ENCODE results near the gene DAO. TPM values are rescaled to one million over a fixed set of nuclear protein-coding genes. Genes with fewer than 3 reads are reported as not detected.
"Not testable (repeated sequence)": the region's sequence is repeated elsewhere in the genome, so short reads cannot be mapped to it uniquely, and the experiment has no call there.

The DAO gene
- polyA plus RNA-seq, 4 donors = not detected

GRCh38 chr12:108859141-108859922 lies 20.6 kb upstream of the DAO start:
- not testable (repeated sequence) for DNase-seq; H3K4me3 ChIP-seq (ENCODE audit: low read depth in 1 of 3, low read length in 3 of 3); FAIRE-seq; H3K9me3 ChIP-seq (ENCODE audit: control insufficient read depth in 2 of 2, insufficient read depth in 1 of 2, low read depth in 1 of 2, low read length in 1 of 2); H3K36me3 ChIP-seq (ENCODE audit: control insufficient read depth in 3 of 3, insufficient read depth in 2 of 3, low read depth in 1 of 3, low read length in 3 of 3); H3K27ac ChIP-seq (ENCODE audit: low read depth in 1 of 3, low read length in 2 of 3); H3K27me3 ChIP-seq (ENCODE audit: control insufficient read depth in 3 of 3, insufficient read depth in 3 of 3, low read length in 3 of 3)
- WGBS, 3 donors = 28 to 44% (median 34%) methylated on average over 6 of the region's 6 CpGs
- peaks cover 0 to 17% (median 3%) of the 10 kb centered on the region in 3 donors for H3K4me1 ChIP-seq (ENCODE audit: control insufficient read depth in 3 of 3, insufficient read depth in 2 of 3, low read depth in 1 of 3, low read length in 2 of 3)

- FAIRE-seq = no peak
- Histone ChIP-seq H3K4me3 (ENCODE audit: low read depth in 1 of 3, low read length in 3 of 3) (no peak overlapping the region), H3K9me3 (ENCODE audit: control insufficient read depth in 2 of 2, insufficient read depth in 1 of 2, low read depth in 1 of 2, low read length in 1 of 2) (no peaks in the 10 kb centered on the region), H3K27ac (ENCODE audit: low read depth in 1 of 3, low read length in 2 of 3) (no peak overlapping the region), H3K4me1 (ENCODE audit: control insufficient read depth in 3 of 3, insufficient read depth in 2 of 3, low read depth in 1 of 3, low read length in 2 of 3) (peaks cover 0 to 17% (median 3%) of the 10 kb centered on the region in 3 donors), H3K36me3 (ENCODE audit: control insufficient read depth in 3 of 3, insufficient read depth in 2 of 3, low read depth in 1 of 3, low read length in 3 of 3) (no peaks in the 10 kb centered on the region), H3K27me3 (ENCODE audit: control insufficient read depth in 3 of 3, insufficient read depth in 3 of 3, low read length in 3 of 3) (peaks cover 0 to 8% (median 0%) of the 10 kb centered on the region in 3 donors)
- DNase-seq = no peak
- 82 to 90% (median 83%) methylated on average over 1 of the region's 1 CpG for WGBS, 3 donors
Measured at GRCh38 chr12:108859923-108860291, 20.0 kb upstream of the DAO start.

- 68 to 82% (median 81%) methylated on average over 6 of the region's 6 CpGs for WGBS, 3 donors
- Histone ChIP-seq H3K27me3 (ENCODE audit: control insufficient read depth in 3 of 3, insufficient read depth in 3 of 3, low read length in 3 of 3) (peaks cover 0 to 8% (median 0%) of the 10 kb centered on the region in 3 donors), H3K36me3 (ENCODE audit: control insufficient read depth in 3 of 3, insufficient read depth in 2 of 3, low read depth in 1 of 3, low read length in 3 of 3) (no peaks in the 10 kb centered on the region), H3K4me3 (ENCODE audit: low read depth in 1 of 3, low read length in 3 of 3) (no peak overlapping the region), H3K9me3 (ENCODE audit: control insufficient read depth in 2 of 2, insufficient read depth in 1 of 2, low read depth in 1 of 2, low read length in 1 of 2) (no peaks in the 10 kb centered on the region), H3K27ac (ENCODE audit: low read depth in 1 of 3, low read length in 2 of 3) (no peak overlapping the region), H3K4me1 (ENCODE audit: control insufficient read depth in 3 of 3, insufficient read depth in 2 of 3, low read depth in 1 of 3, low read length in 2 of 3) (peaks cover 0 to 17% (median 3%) of the 10 kb centered on the region in 3 donors)
- FAIRE-seq (no peak), DNase-seq (no peak)
Measured at GRCh38 chr12:108860443-108860842, 19.4 kb upstream of the DAO start.

GRCh38 chr12:108861878-108862587 lies 17.9 kb upstream of the DAO start:
- 71 to 78% (median 73%) methylated on average over 6 of the region's 6 CpGs for WGBS, 3 donors
- Histone ChIP-seq H3K4me1 (ENCODE audit: control insufficient read depth in 3 of 3, insufficient read depth in 2 of 3, low read depth in 1 of 3, low read length in 2 of 3) (peaks cover 0 to 8% (median 3%) of the 10 kb centered on the region in 3 donors), H3K4me3 (ENCODE audit: low read depth in 1 of 3, low read length in 3 of 3) (no peak overlapping the region), H3K27ac (ENCODE audit: low read depth in 1 of 3, low read length in 2 of 3) (no peak overlapping the region), H3K9me3 (ENCODE audit: control insufficient read depth in 2 of 2, insufficient read depth in 1 of 2, low read depth in 1 of 2, low read length in 1 of 2) (no peaks in the 10 kb centered on the region), H3K36me3 (ENCODE audit: control insufficient read depth in 3 of 3, insufficient read depth in 2 of 3, low read depth in 1 of 3, low read length in 3 of 3) (no peaks in the 10 kb centered on the region), H3K27me3 (ENCODE audit: control insufficient read depth in 3 of 3, insufficient read depth in 3 of 3, low read length in 3 of 3) (peaks cover 0 to 8% (median 0%) of the 10 kb centered on the region in 3 donors)
- FAIRE-seq (no peak), DNase-seq (peak in 1 of 2 donors; percentile 40)

- Histone ChIP-seq H3K9me3 (ENCODE audit: control insufficient read depth in 2 of 2, insufficient read depth in 1 of 2, low read depth in 1 of 2, low read length in 1 of 2) (no peaks in the 10 kb centered on the region), H3K4me3 (ENCODE audit: low read depth in 1 of 3, low read length in 3 of 3) (no peak overlapping the region), H3K27ac (ENCODE audit: low read depth in 1 of 3, low read length in 2 of 3) (no peak overlapping the region), H3K4me1 (ENCODE audit: control insufficient read depth in 3 of 3, insufficient read depth in 2 of 3, low read depth in 1 of 3, low read length in 2 of 3) (peaks cover 0 to 8% (median 3%) of the 10 kb centered on the region in 3 donors), H3K36me3 (ENCODE audit: control insufficient read depth in 3 of 3, insufficient read depth in 2 of 3, low read depth in 1 of 3, low read length in 3 of 3) (no peaks in the 10 kb centered on the region), H3K27me3 (ENCODE audit: control insufficient read depth in 3 of 3, insufficient read depth in 3 of 3, low read length in 3 of 3) (peaks cover 0 to 8% (median 0%) of the 10 kb centered on the region in 3 donors)
- DNase-seq (no peak), FAIRE-seq (no peak)
- 88 to 96% (median 93%) methylated on average over 3 of the region's 3 CpGs for WGBS, 3 donors
Measured at GRCh38 chr12:108862588-108862959, 17.3 kb upstream of the DAO start.

- FAIRE-seq = no peak
- Histone ChIP-seq H3K27me3 (ENCODE audit: control insufficient read depth in 3 of 3, insufficient read depth in 3 of 3, low read length in 3 of 3) (no peaks in the 10 kb centered on the region), H3K27ac (ENCODE audit: low read depth in 1 of 3, low read length in 2 of 3) (no peak overlapping the region), H3K4me3 (ENCODE audit: low read depth in 1 of 3, low read length in 3 of 3) (no peak overlapping the region), H3K36me3 (ENCODE audit: control insufficient read depth in 3 of 3, insufficient read depth in 2 of 3, low read depth in 1 of 3, low read length in 3 of 3) (no peaks in the 10 kb centered on the region), H3K9me3 (ENCODE audit: control insufficient read depth in 2 of 2, insufficient read depth in 1 of 2, low read depth in 1 of 2, low read length in 1 of 2) (no peaks in the 10 kb centered on the region), H3K4me1 (ENCODE audit: control insufficient read depth in 3 of 3, insufficient read depth in 2 of 3, low read depth in 1 of 3, low read length in 2 of 3) (no peaks in the 10 kb centered on the region)
- no peak for DNase-seq
- 94 to 100% (median 96%) methylated on average over 4 of the region's 4 CpGs for WGBS, 3 donors
Measured at GRCh38 chr12:108865169-108865568, 14.7 kb upstream of the DAO start.

GRCh38 chr12:108866083-108866482 lies 13.8 kb upstream of the DAO start:
- 76 to 83% (median 82%) methylated on average over 9 to 10 of the region's 10 CpGs for WGBS, 3 donors
- FAIRE-seq; H3K4me1 ChIP-seq (ENCODE audit: control insufficient read depth in 3 of 3, insufficient read depth in 2 of 3, low read depth in 1 of 3, low read length in 2 of 3); H3K27ac ChIP-seq (ENCODE audit: low read depth in 1 of 3, low read length in 2 of 3); DNase-seq; H3K36me3 ChIP-seq (ENCODE audit: control insufficient read depth in 3 of 3, insufficient read depth in 2 of 3, low read depth in 1 of 3, low read length in 3 of 3); H3K27me3 ChIP-seq (ENCODE audit: control insufficient read depth in 3 of 3, insufficient read depth in 3 of 3, low read length in 3 of 3); H3K4me3 ChIP-seq (ENCODE audit: low read depth in 1 of 3, low read length in 3 of 3); H3K9me3 ChIP-seq (ENCODE audit: control insufficient read depth in 2 of 2, insufficient read depth in 1 of 2, low read depth in 1 of 2, low read length in 1 of 2): not testable (repeated sequence)

GRCh38 chr12:108868781-108869180 lies 11.1 kb upstream of the DAO start:
- Histone ChIP-seq H3K9me3 (ENCODE audit: control insufficient read depth in 2 of 2, insufficient read depth in 1 of 2, low read depth in 1 of 2, low read length in 1 of 2) (no peaks in the 10 kb centered on the region), H3K27ac (ENCODE audit: low read depth in 1 of 3, low read length in 2 of 3) (no peak overlapping the region), H3K27me3 (ENCODE audit: control insufficient read depth in 3 of 3, insufficient read depth in 3 of 3, low read length in 3 of 3) (no peaks in the 10 kb centered on the region), H3K36me3 (ENCODE audit: control insufficient read depth in 3 of 3, insufficient read depth in 2 of 3, low read depth in 1 of 3, low read length in 3 of 3) (no peaks in the 10 kb centered on the region), H3K4me1 (ENCODE audit: control insufficient read depth in 3 of 3, insufficient read depth in 2 of 3, low read depth in 1 of 3, low read length in 2 of 3) (no peaks in the 10 kb centered on the region), H3K4me3 (ENCODE audit: low read depth in 1 of 3, low read length in 3 of 3) (no peak overlapping the region)
- FAIRE-seq (no peak), DNase-seq (no peak)
- WGBS, 3 donors = 88 to 92% (median 91%) methylated on average over 4 of the region's 4 CpGs
